CD14-positive monocyte (primary cell): ENCODE data around the gene GPR183. TPM values are rescaled to one million over a fixed set of nuclear protein-coding genes. Genes with fewer than 3 reads are reported as not detected.

Source experiments
- DNase-seq, 3 donors: peaks; one replicate each; pipeline ENCODE4 v3.0.0-alpha.2; 2011 to 2022
- H2AFZ ChIP-seq: 2 replicates; pipeline ENCODE4 v1.6.0; 2012; ENCODE audit warnings: mild to moderate bottlenecking, low read depth, low read length, inconsistent platforms; ENCODE audit not compliant: insufficient read depth, poor library complexity, severe bottlenecking
- H3K27ac ChIP-seq, 2 donors: 1 replicate in 1 of 2; 2 replicates in 1 of 2; pipeline ENCODE4 v1.5.1; 2012 to 2013; ENCODE audit warnings: low read length in 2 of 2, control low read depth in 1 of 2, inconsistent platforms in 1 of 2, low read depth in 1 of 2, mild to moderate bottlenecking in 1 of 2
- H3K27me3 ChIP-seq, 2 donors: one replicate each; pipeline versions ENCODE4 v1.6.0 to v1.6.1; 2011 to 2013; ENCODE audit warnings: low read length in 2 of 2; ENCODE audit not compliant: control insufficient read depth in 2 of 2, insufficient read depth in 2 of 2
- H3K36me3 ChIP-seq, 2 donors: replicated peaks in 1 of 2; 1 replicate in 1 of 2; 2 replicates in 1 of 2; pipeline versions ENCODE4 v1.5.1 to v1.6.1; 2012 to 2013; ENCODE audit warnings: low read length in 2 of 2, control low read depth in 1 of 2, inconsistent platforms in 1 of 2, mild to moderate bottlenecking in 1 of 2; ENCODE audit not compliant: insufficient read depth in 2 of 2, control insufficient read depth in 1 of 2
- H3K4me1 ChIP-seq, 2 donors: 1 replicate in 1 of 2; 2 replicates in 1 of 2; pipeline versions ENCODE4 v1.5.1 to v1.6.1; 2012 to 2013; ENCODE audit warnings: low read length in 2 of 2, control low read depth in 1 of 2, inconsistent platforms in 1 of 2, mild to moderate bottlenecking in 1 of 2, moderate library complexity in 1 of 2; ENCODE audit not compliant: insufficient read depth in 2 of 2, control insufficient read depth in 1 of 2
- H3K4me2 ChIP-seq: replicated peaks from 2 replicates; pipeline ENCODE3; 2012; ENCODE audit warnings: low read length, moderate library complexity, mild to moderate bottlenecking; ENCODE audit not compliant: poor library complexity, severe bottlenecking; ENCODE audit errors: extremely low read depth
- H3K4me3 ChIP-seq, 3 experiments: fragments of 200-600 bp in 1 of 3; sonication (generic) in 1 of 3; replicated peaks in 1 of 3; 1 replicate in 2 of 3; 2 replicates in 1 of 3; pipeline ENCODE4 v1.5.1; 2011 to 2013; ENCODE audit warnings: low read length in 3 of 3, mild to moderate bottlenecking in 3 of 3, control low read depth in 2 of 3, low read depth in 2 of 3, inconsistent platforms in 1 of 3, moderate library complexity in 1 of 3
- H3K79me2 ChIP-seq: 2 replicates; pipeline ENCODE4 v1.6.0; 2012; ENCODE audit warnings: mild to moderate bottlenecking, control low read depth, inconsistent platforms, low read length, moderate library complexity; ENCODE audit not compliant: insufficient read depth
- H3K9ac ChIP-seq: 2 replicates; pipeline ENCODE4 v1.6.0; 2017; ENCODE audit warnings: low read length, mild to moderate bottlenecking; ENCODE audit not compliant: insufficient read depth, poor library complexity, severe bottlenecking
- H3K9me3 ChIP-seq, 2 donors: replicated peaks in 1 of 2; 1 replicate in 1 of 2; 2 replicates in 1 of 2; pipeline versions ENCODE4 v1.5.1 to v1.6.1; 2012 to 2013; ENCODE audit warnings: low read length in 2 of 2, control low read depth in 1 of 2; ENCODE audit not compliant: control insufficient read depth in 1 of 2, insufficient read depth in 1 of 2
- H4K20me1 ChIP-seq: 2 replicates; pipeline ENCODE4 v1.6.0; 2012; ENCODE audit warnings: mild to moderate bottlenecking, low read length, control low read depth, moderate library complexity; ENCODE audit not compliant: insufficient read depth
- H3K27ac Mint-ChIP-seq, 7 donors: one replicate each; pipeline ENCODE4 v1.8.0; 2020; ENCODE audit warnings: mild to moderate bottlenecking in 7 of 7, mixed read lengths in 7 of 7, moderate library complexity in 6 of 7, inconsistent platforms in 2 of 7
- H3K27me3 Mint-ChIP-seq, 3 donors: one replicate each; pipeline ENCODE4 v1.8.0; 2021 to 2022; ENCODE audit warnings: low read depth in 3 of 3, mild to moderate bottlenecking in 3 of 3, mixed read lengths in 3 of 3, moderate library complexity in 3 of 3, inconsistent platforms in 1 of 3
- H3K36me3 Mint-ChIP-seq, 2 donors: one replicate each; pipeline ENCODE4 v1.8.0; 2020; ENCODE audit warnings: mixed read lengths in 2 of 2, inconsistent platforms in 1 of 2, mild to moderate bottlenecking in 1 of 2
- H3K4me1 Mint-ChIP-seq: one replicate; pipeline ENCODE4 v1.8.0; 2020; ENCODE audit warnings: mild to moderate bottlenecking, mixed read lengths
- H3K4me3 Mint-ChIP-seq, 2 donors: one replicate each; pipeline ENCODE4 v1.8.0; 2020; ENCODE audit warnings: mild to moderate bottlenecking in 2 of 2, mixed read lengths in 2 of 2, moderate library complexity in 1 of 2
- H3K9me3 Mint-ChIP-seq, 7 donors: one replicate each; pipeline ENCODE4 v1.8.0; 2020 to 2022; ENCODE audit warnings: mixed read lengths in 7 of 7, mild to moderate bottlenecking in 6 of 7, moderate library complexity in 6 of 7, inconsistent platforms in 2 of 7
- CTCF ChIP-seq: fragments of 200-600 bp; IDR thresholded peaks from one replicate; pipeline ENCODE4 v1.8.0; 2022; ENCODE audit warnings: antibody characterized with exemption, mild to moderate bottlenecking
- WGBS: methylation state at CpG from one replicate; pipeline ENCODE4 v1.1.5; 2013; ENCODE audit warnings: missing lambda C conversion rate; ENCODE audit not compliant: insufficient coverage; 5-methylcytosine and 5-hydroxymethylcytosine counted together
- intact Hi-C, 2 donors: fragments of 100-400 bp; cut with micrococcal nuclease; formaldehyde crosslinking; loops; one replicate each; pipeline versions ENCODE4 v1.15.0 to v1.15.1; 2023
- polyA plus RNA-seq, 3 donors: library from polyadenylated mRNA; depleted of rRNA in 1 of 3; unstranded in 2 of 3; stranded (reverse) in 1 of 3; fragments of 300-500 nt in 2 of 3; fragments of >200 nt in 1 of 3; fragmentation: Illumina TruSeq in 2 of 3; gene quantifications; 1 replicate in 2 of 3; 2 replicates in 1 of 3; pipeline ENCODE4 v1.2.3, GENCODE V29; 2012 to 2021

Gene GPR183
- polyA plus RNA-seq, 3 donors = 190 to 459 (median 288) TPM

DNA sequence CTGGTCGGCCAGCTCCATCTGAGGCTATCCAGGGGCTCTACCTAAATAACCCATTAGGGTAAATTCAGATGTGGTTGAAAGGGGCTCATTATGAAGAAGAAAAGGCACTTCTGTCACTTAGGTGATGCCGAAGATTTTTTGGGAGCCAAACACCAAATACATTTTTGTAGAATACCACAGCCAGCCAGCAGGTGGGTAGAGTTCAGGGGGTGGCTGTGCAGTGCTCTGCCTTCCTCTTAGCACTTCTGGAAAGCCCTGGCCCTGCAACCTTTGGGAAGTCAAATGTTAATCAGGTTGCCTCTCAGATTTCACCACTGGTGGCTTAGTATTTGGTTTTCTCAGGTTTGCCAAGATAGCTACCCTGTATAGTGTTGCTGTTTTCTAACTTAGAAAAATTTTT lies 30.5 kb downstream of the GPR183 start:
- Mint-ChIP-seq H3K36me3 (peaks cover 60 to 65% of the 10 kb centered on the region in 2 donors), H3K4me3 (no peak overlapping the region)

DNA sequence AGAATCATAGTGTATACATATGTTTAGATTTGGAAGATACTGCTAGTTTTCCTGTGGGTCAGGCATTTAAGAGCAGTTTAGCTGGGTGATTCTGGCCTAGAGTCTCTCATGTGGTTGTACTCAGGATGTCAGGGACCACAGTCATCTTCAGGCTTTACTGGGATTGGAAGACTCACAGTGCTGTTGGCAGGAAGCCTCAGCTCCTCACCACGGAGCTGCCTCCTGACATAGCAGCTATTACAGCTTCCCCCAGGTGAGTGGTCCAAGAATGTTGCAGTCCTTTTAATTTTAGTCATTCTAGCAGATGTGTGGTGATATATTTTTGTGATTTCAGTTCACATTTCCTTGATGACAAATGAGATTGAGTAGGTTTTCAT lies 32.1 kb downstream of the GPR183 start:
- no peaks in the 10 kb centered on the region for H4K20me1 ChIP-seq
- WGBS = no CpG with 5 or more reads among the region's 1 CpG
- Mint-ChIP-seq H3K27ac (peak overlapping the region in 6 of 7 donors; percentile 25 to 98 (median 68)), H3K4me3 (no peak overlapping the region), H3K9me3 (peaks cover 0 to 12% (median 6%) of the 10 kb centered on the region in 7 donors), H3K27me3 (peaks cover 0 to 4% (median 0%) of the 10 kb centered on the region in 3 donors), H3K36me3 (peaks cover 54 to 56% of the 10 kb centered on the region in 2 donors), H3K4me1 (peaks cover 72% of the 10 kb centered on the region)
- TF ChIP-seq CTCF = no peak
- H3K9me3 ChIP-seq = peaks cover 4 to 5% of the 10 kb centered on the region in 2 donors
- H3K4me3 ChIP-seq = no peak overlapping the region
- no peak for DNase-seq
- peaks cover 0 to 7% of the 10 kb centered on the region in 2 donors for H3K36me3 ChIP-seq
- H3K9ac ChIP-seq = no peak overlapping the region
- H2AFZ ChIP-seq = no peak overlapping the region
- H3K79me2 ChIP-seq = peaks cover 79% of the 10 kb centered on the region
- peaks cover 61 to 63% of the 10 kb centered on the region in 2 donors for H3K4me1 ChIP-seq
- intact Hi-C loops = no loop called here
- H3K27ac ChIP-seq = peak overlapping the region in 1 of 2 donors; percentile 27
- no peak overlapping the region for H3K4me2 ChIP-seq
- no peaks in the 10 kb centered on the region for H3K27me3 ChIP-seq

More for the DNA sequence above, 30.5 kb downstream of the GPR183 start:
- H3K79me2 ChIP-seq = peaks cover 76% of the 10 kb centered on the region
- peaks cover 0 to 2% (median 0%) of the 10 kb centered on the region in 3 donors for H3K27me3 Mint-ChIP-seq
- H3K36me3 ChIP-seq = peaks cover 0 to 7% of the 10 kb centered on the region in 2 donors
- H3K9me3 ChIP-seq = peaks cover 4 to 5% of the 10 kb centered on the region in 2 donors
- H3K4me3 ChIP-seq = no peak overlapping the region
- H3K27ac ChIP-seq = peak overlapping the region; percentile 41 to 98
- no peaks in the 10 kb centered on the region for H4K20me1 ChIP-seq
- H3K4me1 ChIP-seq = peaks cover 63 to 64% of the 10 kb centered on the region in 2 donors
- H3K4me2 ChIP-seq = no peak overlapping the region
- intact Hi-C loops = no loop called here
- no peak overlapping the region for H2AFZ ChIP-seq
- peak in 1 of 3 donors; percentile 47 for DNase-seq
- no peaks in the 10 kb centered on the region for H3K27me3 ChIP-seq
- peak overlapping the region; percentile 85 to 100 (median 91) for H3K27ac Mint-ChIP-seq
- no CpG with 5 or more reads among the region's 2 CpGs for WGBS
- peaks cover 0 to 12% (median 6%) of the 10 kb centered on the region in 7 donors for H3K9me3 Mint-ChIP-seq
- peak; percentile 27 for TF ChIP-seq CTCF
- H3K9ac ChIP-seq = no peak overlapping the region
- peaks cover 72% of the 10 kb centered on the region for H3K4me1 Mint-ChIP-seq
